ENCODE data around the gene UBE3A.

DNA sequence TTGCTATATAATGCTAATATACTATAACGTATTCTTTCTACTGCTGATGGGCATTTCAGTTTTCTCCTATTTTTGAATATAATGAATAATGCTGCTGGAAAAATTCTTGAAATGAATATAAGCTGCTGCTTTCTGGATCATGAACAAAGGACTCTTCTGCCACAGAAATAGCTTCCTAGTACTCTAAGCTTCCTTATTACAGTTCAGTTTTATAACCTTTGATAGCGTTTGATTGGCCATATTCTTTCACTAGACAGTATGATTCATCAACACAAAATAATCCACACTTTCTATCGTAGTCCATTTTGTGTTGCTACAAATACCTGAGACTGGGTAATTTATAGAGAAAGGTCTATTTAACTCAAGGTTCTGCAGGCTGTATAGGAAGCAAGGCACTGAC, 16.4 kb upstream of the UBE3A start:
- TF ChIP-seq, protein P1, sequence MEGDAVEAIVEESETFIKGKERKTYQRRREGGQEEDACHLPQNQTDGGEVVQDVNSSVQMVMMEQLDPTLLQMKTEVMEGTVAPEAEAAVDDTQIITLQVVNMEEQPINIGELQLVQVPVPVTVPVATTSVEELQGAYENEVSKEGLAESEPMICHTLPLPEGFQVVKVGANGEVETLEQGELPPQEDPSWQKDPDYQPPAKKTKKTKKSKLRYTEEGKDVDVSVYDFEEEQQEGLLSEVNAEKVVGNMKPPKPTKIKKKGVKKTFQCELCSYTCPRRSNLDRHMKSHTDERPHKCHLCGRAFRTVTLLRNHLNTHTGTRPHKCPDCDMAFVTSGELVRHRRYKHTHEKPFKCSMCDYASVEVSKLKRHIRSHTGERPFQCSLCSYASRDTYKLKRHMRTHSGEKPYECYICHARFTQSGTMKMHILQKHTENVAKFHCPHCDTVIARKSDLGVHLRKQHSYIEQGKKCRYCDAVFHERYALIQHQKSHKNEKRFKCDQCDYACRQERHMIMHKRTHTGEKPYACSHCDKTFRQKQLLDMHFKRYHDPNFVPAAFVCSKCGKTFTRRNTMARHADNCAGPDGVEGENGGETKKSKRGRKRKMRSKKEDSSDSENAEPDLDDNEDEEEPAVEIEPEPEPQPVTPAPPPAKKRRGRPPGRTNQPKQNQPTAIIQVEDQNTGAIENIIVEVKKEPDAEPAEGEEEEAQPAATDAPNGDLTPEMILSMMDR (IDR thresholded peaks at IDR 0.05) = no peak
- no peak for TF ChIP-seq POLR2A (IDR thresholded peaks at IDR 0.05)
